RWPE2 (cell line): ENCODE data around the gene ZNF813.
"Not testable (repeated sequence)": the region's sequence is repeated elsewhere in the genome, so short reads cannot be mapped to it uniquely, and the experiment has no call there.

Experiments
- ATAC-seq: fragments of 200-7000 bp; cut with Tn5 transposase; 3 replicates; pipeline ENCODE4 v1.9.1; 2021; ENCODE audit warnings: low read depth
- DNase-seq: peaks from one replicate; pipeline ENCODE4 v3.0.0-alpha.2; 2020; ENCODE audit warnings: low spot score
- H3K27ac ChIP-seq: fragments of 450-650 bp; 2 replicates; pipeline ENCODE4 v1.5.1; 2017; ENCODE audit warnings: mild to moderate bottlenecking; ENCODE audit not compliant: poor library complexity, severe bottlenecking
- H3K27me3 ChIP-seq: fragments of 250-450 bp; sonication (Bioruptor Pico); 2 replicates; pipeline ENCODE4 v1.5.1; 2021; ENCODE audit warnings: mild to moderate bottlenecking, moderate library complexity; ENCODE audit not compliant: insufficient read depth, poor library complexity, severe bottlenecking
- H3K36me3 ChIP-seq: fragments of 250-450 bp; sonication (Bioruptor Pico); 2 replicates; pipeline ENCODE4 v1.5.1; 2020; ENCODE audit warnings: low read depth, mild to moderate bottlenecking, moderate library complexity
- H3K4me1 ChIP-seq: fragments of 250-450 bp; sonication (Bioruptor Pico); 2 replicates; pipeline ENCODE4 v1.5.1; 2021; ENCODE audit warnings: mild to moderate bottlenecking, moderate library complexity; ENCODE audit not compliant: insufficient read depth, poor library complexity, severe bottlenecking
- H3K4me3 ChIP-seq: fragments of 250-450 bp; sonication (Bioruptor Pico); 2 replicates; pipeline ENCODE4 v1.5.1; 2021; ENCODE audit warnings: mild to moderate bottlenecking, moderate library complexity; ENCODE audit not compliant: severe bottlenecking
- H3K9me3 ChIP-seq: fragments of 250-450 bp; sonication (Bioruptor Pico); 2 replicates; pipeline ENCODE4 v1.5.1; 2021; ENCODE audit warnings: mild to moderate bottlenecking, moderate library complexity; ENCODE audit not compliant: severe bottlenecking
- TF ChIP-seq, protein P1 (sequence below): fragments of 450-650 bp; IDR thresholded peaks from one replicate; pipeline ENCODE4 v1.5.1; 2017; ENCODE audit warnings: mild to moderate bottlenecking, moderate library complexity; ENCODE audit not compliant: poor library complexity, severe bottlenecking

Gene ZNF813

DNA sequence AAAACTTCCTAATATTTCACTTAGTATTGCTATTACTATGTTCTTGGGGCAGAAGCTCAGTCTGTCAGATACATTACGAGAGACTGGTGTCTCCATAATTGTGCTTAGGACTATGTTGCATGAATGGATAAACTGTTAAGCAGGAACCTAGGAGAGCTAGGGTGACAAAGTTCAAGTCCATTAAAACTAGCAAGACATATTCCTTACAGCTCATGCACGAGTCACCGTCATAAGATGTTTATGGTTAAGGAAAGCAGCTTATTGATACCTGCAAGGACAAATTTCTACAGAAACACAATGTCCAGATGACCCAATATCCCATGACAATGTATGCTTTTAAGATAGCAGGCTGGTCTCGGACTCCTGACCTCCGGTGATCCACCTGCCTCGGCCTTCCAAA lies 5.7 kb upstream of the ZNF813 start:
- H3K4me1 ChIP-seq, result no peaks in the 10 kb centered on the region
- ATAC-seq (no peak), DNase-seq (no peak)
- no peaks in the 10 kb centered on the region for H3K27me3 ChIP-seq
- TF ChIP-seq, protein P1, sequence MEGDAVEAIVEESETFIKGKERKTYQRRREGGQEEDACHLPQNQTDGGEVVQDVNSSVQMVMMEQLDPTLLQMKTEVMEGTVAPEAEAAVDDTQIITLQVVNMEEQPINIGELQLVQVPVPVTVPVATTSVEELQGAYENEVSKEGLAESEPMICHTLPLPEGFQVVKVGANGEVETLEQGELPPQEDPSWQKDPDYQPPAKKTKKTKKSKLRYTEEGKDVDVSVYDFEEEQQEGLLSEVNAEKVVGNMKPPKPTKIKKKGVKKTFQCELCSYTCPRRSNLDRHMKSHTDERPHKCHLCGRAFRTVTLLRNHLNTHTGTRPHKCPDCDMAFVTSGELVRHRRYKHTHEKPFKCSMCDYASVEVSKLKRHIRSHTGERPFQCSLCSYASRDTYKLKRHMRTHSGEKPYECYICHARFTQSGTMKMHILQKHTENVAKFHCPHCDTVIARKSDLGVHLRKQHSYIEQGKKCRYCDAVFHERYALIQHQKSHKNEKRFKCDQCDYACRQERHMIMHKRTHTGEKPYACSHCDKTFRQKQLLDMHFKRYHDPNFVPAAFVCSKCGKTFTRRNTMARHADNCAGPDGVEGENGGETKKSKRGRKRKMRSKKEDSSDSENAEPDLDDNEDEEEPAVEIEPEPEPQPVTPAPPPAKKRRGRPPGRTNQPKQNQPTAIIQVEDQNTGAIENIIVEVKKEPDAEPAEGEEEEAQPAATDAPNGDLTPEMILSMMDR, result no peak
- no peak overlapping the region for H3K4me3 ChIP-seq
- H3K9me3 ChIP-seq, result peaks cover 5% of the 10 kb centered on the region
- H3K36me3 ChIP-seq, result no peaks in the 10 kb centered on the region
- no peak overlapping the region for H3K27ac ChIP-seq

DNA sequence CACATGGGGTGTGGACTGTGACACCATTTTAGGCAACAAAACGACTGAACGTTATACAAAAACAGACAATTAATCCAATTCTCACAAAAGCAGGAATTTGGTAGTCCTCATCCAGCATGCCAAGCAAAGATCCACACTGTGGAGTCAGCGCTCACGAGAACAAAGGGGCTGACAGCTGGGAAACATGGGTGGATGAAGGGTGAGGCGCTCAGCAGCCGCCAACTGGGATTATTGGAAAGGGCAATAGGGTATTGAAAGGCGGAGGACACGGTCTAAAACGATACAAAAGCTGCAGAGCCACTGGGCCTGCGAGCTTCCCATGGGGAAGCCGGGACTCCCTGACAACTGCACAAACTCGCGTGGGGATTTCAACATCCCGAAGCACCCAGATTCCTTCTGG lies 4.7 kb upstream of the ZNF813 start:
- H3K4me1 ChIP-seq, result no peaks in the 10 kb centered on the region
- H3K27me3 ChIP-seq, result no peaks in the 10 kb centered on the region
- DNase-seq (no peak), ATAC-seq (no peak)
- H3K36me3 ChIP-seq, result no peaks in the 10 kb centered on the region
- no peak overlapping the region for H3K27ac ChIP-seq
- TF ChIP-seq, protein P1, result no peak
- H3K4me3 ChIP-seq, result no peak overlapping the region
- H3K9me3 ChIP-seq, result no peaks in the 10 kb centered on the region

DNA sequence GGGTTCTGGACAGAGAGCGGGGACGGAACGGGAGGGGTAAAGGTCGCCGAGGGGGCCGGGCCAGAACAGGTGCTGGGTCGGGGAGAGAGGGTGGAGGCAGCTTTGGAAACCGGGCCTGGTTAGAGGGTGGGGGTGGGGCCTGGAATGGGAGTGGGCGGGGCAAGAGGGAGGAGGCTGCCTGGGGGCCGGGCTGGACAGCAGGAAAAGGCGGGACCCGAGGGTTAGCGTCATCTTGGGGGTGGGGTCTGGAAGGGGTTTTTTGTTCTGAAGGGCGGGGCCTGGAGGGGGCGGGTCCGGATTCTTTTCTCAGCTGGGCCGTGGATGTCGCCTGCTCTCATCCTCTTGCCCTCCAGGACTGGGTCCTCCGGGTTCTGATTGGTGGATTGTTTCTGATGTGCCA lies 4.3 kb upstream of the ZNF813 start:
- no peaks in the 10 kb centered on the region for H3K9me3 ChIP-seq
- no peak overlapping the region for H3K27ac ChIP-seq
- TF ChIP-seq, protein P1, result no peak
- H3K4me1 ChIP-seq, result no peaks in the 10 kb centered on the region
- H3K36me3 ChIP-seq, result no peaks in the 10 kb centered on the region
- no peaks in the 10 kb centered on the region for H3K27me3 ChIP-seq
- no peak for ATAC-seq
- H3K4me3 ChIP-seq, result no peak overlapping the region
- no peak for DNase-seq

DNA sequence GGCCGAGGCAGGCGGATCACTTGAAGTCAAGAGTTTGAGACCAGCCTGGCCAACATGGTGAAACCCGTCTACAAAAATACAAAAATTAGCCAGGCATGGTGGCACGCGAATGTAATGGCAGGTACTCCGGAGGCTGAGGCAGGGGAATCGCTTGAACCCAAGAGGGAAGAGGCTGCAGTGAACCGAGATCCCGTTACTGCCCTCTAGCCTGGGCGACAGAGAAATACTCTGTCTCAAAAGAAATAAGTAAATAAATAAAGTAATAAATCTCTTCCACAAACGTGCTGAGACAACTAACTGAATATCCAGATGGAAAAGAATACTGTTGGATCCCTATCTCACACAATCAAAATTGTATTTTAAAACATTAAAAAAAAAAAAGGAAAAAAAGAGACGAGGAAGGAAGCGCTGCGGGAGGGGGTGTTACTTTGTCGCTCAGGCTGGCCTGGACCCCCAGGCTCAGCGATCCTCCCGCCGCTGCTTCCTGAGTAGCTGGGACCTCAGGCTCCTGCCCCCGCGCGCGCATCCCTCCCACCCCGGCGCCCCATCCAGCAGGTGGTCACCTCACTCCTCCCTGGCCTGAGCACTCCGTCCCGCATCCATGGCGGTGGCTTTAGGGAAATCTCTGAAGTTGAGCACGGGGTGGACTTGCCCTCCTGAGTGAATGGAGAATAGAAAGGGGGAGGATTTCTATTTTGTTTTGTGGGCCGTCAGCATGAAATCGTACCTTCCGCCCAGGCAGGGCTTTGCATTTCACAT lies 628 bp upstream of the ZNF813 start:
- peak overlapping the region; percentile 66 for H3K4me3 ChIP-seq
- no peaks in the 10 kb centered on the region; the same call in 1 of the 2 replicates for H3K36me3 ChIP-seq
- DNase-seq (no peak), ATAC-seq (peak; percentile 43)
- TF ChIP-seq, protein P1, result no peak
- H3K4me1 ChIP-seq, result no peaks in the 10 kb centered on the region
- H3K27me3 ChIP-seq, result no peaks in the 10 kb centered on the region
- no peak overlapping the region for H3K27ac ChIP-seq
- no peaks in the 10 kb centered on the region for H3K9me3 ChIP-seq

DNA sequence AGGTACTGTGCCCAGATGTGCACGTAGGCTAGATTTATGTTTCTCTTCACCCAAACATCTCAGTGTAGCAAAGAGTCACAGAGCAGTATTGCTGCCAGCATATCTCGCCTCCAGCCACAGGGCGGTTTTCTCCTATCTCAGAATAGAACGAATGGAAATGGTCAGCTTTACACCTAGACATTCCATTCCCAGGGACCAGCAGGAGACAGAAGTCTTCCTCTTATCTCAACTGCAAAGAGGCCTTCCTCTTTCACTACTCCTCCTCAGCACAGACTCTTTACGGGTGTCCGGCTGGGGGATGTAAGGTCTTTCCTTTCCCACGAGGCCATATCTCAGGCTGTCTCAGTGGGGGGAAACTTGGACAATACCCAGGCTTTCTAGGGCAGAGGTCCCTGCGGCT lies 1.1 kb downstream of the ZNF813 start:
- not testable (repeated sequence) for ATAC-seq, H3K27me3 ChIP-seq, DNase-seq, H3K4me1 ChIP-seq, H3K9me3 ChIP-seq, H3K27ac ChIP-seq, H3K36me3 ChIP-seq
- H3K4me3 ChIP-seq, result peak overlapping the region; percentile 66
